Ascending aorta (tissue), 2 donors: Measurements from ENCODE around the gene CNOT2. TPM values are rescaled to one million over a fixed set of nuclear protein-coding genes. Genes with fewer than 3 reads are reported as not detected.

ENCODE experiments used
- DNase-seq, 2 donors: peaks; one replicate each; pipeline ENCODE4 v3.0.0-alpha.2; 2019; ENCODE audit warnings: low spot score in 2 of 2
- H3K27ac ChIP-seq, 2 donors: fragments of 200-600 bp; sonication (generic); one replicate each; pipeline ENCODE4 v1.5.1; 2016 to 2017; ENCODE audit warnings: mild to moderate bottlenecking in 1 of 2
- H3K27me3 ChIP-seq: fragments of 200-600 bp; sonication (generic); one replicate; pipeline ENCODE4 v1.5.1; 2017
- H3K36me3 ChIP-seq, 2 donors: fragments of 200-600 bp; sonication (generic); one replicate each; pipeline ENCODE4 v1.5.1; 2016
- H3K4me1 ChIP-seq, 2 donors: fragments of 200-600 bp; sonication (generic); one replicate each; pipeline ENCODE4 v1.5.1; 2016 to 2017; ENCODE audit warnings: mild to moderate bottlenecking in 1 of 2
- H3K4me3 ChIP-seq, 2 donors: fragments of 200-600 bp; sonication (generic); one replicate each; pipeline ENCODE4 v1.5.1; 2016 to 2017; ENCODE audit warnings: mild to moderate bottlenecking in 1 of 2
- H3K9me3 ChIP-seq, 2 donors: fragments of 200-600 bp; sonication (generic); one replicate each; pipeline ENCODE4 v1.5.1; 2016
- CTCF ChIP-seq, 3 experiments: fragments of 200-600 bp in 2 of 3; fragments of 450-650 bp in 1 of 3; sonication (generic) in 2 of 3; IDR thresholded peaks; one replicate each; pipeline ENCODE4 v1.5.1; 2016 to 2019; ENCODE audit warnings: antibody characterized with exemption in 3 of 3, mild to moderate bottlenecking in 1 of 3, moderate library complexity in 1 of 3
- intact Hi-C: fragments of 100-400 bp; cut with DNase I; formaldehyde crosslinking; loops from one replicate; pipeline ENCODE4 v1.15.1; 2023
- total RNA-seq: library from RNA; depleted of rRNA; stranded (reverse); fragments of >200 nt; gene quantifications from one replicate; pipeline ENCODE4 v1.1.0, GENCODE V29; 2016

Gene CNOT2
- total RNA-seq, 1 donor from 2014 or later: 71.7 TPM

GRCh38 chr12:70251226-70251625 lies 8.0 kb downstream of the CNOT2 start:
- no peak for DNase-seq
- Histone ChIP-seq H3K4me3 (no peak overlapping the region), H3K27me3 (no peaks in the 10 kb centered on the region), H3K4me1 (peaks cover 0 to 33% of the 10 kb centered on the region in 2 donors), H3K36me3 (no peaks in the 10 kb centered on the region), H3K27ac (no peak overlapping the region), H3K9me3 (no peaks in the 10 kb centered on the region)
- no peak for TF ChIP-seq CTCF (IDR thresholded peaks at IDR 0.05)
- intact Hi-C loops: no loop called here

DNA sequence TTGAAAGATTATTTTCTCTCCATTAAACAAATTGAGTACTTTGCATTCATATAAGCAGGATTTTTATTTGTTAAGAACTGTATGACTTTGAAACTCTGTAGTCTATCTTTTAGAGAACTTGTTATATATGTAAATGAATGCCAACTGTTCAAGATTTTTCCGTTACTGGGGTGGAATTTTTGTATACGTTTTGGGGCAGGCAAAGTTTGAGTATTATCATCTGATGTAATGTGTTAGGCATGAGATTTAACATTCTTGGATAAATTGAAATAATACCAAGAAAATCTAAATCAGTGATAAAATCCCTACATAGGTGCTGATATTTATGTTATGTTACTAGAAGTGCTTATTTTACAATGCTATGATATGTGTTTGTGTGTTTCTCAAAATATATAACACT lies 8.4 kb downstream of the CNOT2 start:
- no peak for TF ChIP-seq CTCF (IDR thresholded peaks at IDR 0.05)
- intact Hi-C loops: no loop called here
- H3K9me3 ChIP-seq: no peaks in the 10 kb centered on the region
- peaks cover 0 to 35% of the 10 kb centered on the region in 2 donors for H3K4me1 ChIP-seq
- no peaks in the 10 kb centered on the region for H3K27me3 ChIP-seq
- no peak overlapping the region for H3K27ac ChIP-seq
- no peaks in the 10 kb centered on the region for H3K36me3 ChIP-seq
- no peak for DNase-seq
- H3K4me3 ChIP-seq: no peak overlapping the region

DNA sequence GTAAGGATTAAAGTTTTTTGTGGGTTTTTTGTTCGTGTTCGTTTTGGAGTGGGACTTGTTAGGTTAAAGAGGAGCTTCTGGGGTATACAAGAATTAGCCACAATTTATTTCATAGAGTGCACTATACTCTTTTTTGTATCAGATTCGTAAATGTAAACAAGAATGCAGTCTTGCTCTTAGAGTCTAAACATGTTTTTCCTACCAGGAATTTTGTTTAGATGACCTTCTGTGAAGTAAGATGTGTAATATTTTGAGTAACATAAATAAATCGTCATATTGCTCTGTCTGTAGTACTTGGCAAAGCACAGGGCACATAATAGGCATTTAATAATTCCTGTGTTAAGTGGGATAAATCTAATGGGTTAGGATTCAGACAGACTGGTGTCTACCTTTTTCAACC lies 9.6 kb downstream of the CNOT2 start:
- Histone ChIP-seq H3K27ac (no peak overlapping the region), H3K9me3 (no peaks in the 10 kb centered on the region), H3K27me3 (no peaks in the 10 kb centered on the region), H3K36me3 (no peaks in the 10 kb centered on the region), H3K4me1 (peaks cover 0 to 31% of the 10 kb centered on the region in 2 donors), H3K4me3 (no peak overlapping the region)
- no peak for TF ChIP-seq CTCF (IDR thresholded peaks at IDR 0.05)
- no peak for DNase-seq
- intact Hi-C loops: no loop called here

- intact Hi-C loops: no loop called here
- no peaks in the 10 kb centered on the region for H3K27me3 ChIP-seq
- H3K4me1 ChIP-seq: peaks cover 0 to 32% of the 10 kb centered on the region in 2 donors
- no peaks in the 10 kb centered on the region for H3K9me3 ChIP-seq
- no peaks in the 10 kb centered on the region for H3K36me3 ChIP-seq
- no peak for DNase-seq
- no peak overlapping the region for H3K27ac ChIP-seq
- no peak overlapping the region for H3K4me3 ChIP-seq
- no peak for TF ChIP-seq CTCF (IDR thresholded peaks at IDR 0.05)
These were observed 11.0 kb downstream of the CNOT2 start for GRCh38 chr12:70254225-70254624.

DNA sequence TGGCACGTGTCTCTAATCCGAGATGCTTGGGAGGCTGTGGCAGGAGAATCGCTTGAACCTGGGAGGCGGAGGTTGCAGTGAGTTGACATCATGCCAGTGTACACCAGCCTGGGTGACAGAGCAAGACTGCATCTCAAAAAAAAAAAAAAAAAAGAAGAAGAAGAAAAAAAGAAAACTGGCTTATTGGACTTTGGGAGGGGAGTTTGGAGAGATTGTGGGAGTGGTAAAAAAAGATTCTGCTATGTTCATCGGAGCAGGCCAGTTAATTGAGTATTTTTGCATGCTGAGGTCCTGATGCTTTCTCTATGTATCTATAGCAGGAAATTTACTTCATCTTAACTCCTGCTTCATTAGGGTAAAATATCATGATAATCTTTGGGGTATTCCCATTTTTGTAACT lies 11.6 kb downstream of the CNOT2 start:
- Histone ChIP-seq H3K36me3 (no peaks in the 10 kb centered on the region), H3K9me3 (no peaks in the 10 kb centered on the region), H3K4me1 (peaks cover 0 to 30% of the 10 kb centered on the region in 2 donors), H3K27ac (peak overlapping the region; percentile 18 to 26), H3K4me3 (peak overlapping the region in 1 of 2 donors; percentile 14), H3K27me3 (no peaks in the 10 kb centered on the region)
- intact Hi-C loops: no loop called here
- DNase-seq: no peak
- TF ChIP-seq CTCF (IDR thresholded peaks at IDR 0.05): no peak

DNA sequence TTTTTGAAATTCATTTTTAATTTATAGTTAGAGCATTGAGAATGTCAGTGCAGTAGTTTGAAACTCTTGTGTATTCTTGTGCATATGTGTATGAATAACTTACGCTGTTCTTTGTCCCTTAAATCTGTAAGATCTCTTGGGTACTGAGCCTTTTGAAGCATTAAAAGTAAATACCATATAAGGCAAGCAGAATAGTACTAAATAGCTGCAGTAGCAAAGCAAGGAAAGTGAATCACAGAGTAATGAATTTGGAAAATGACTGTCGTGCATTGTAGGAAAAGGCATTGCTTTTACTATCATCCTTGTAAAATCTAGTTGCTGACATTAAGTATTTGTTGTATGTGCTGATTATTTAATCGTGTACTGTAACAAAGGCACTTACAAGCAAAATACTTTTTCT lies 12.1 kb downstream of the CNOT2 start:
- Histone ChIP-seq H3K9me3 (no peaks in the 10 kb centered on the region), H3K36me3 (no peaks in the 10 kb centered on the region), H3K27me3 (no peaks in the 10 kb centered on the region), H3K4me1 (peaks cover 0 to 30% of the 10 kb centered on the region in 2 donors), H3K27ac (peak overlapping the region; percentile 24 to 26), H3K4me3 (peak overlapping the region in 1 of 2 donors; percentile 14)
- intact Hi-C loops: no loop called here
- no peak for TF ChIP-seq CTCF (IDR thresholded peaks at IDR 0.05)
- DNase-seq: no peak
